Measurements from ENCODE around the gene ZBTB47. TPM values are rescaled to one million over a fixed set of nuclear protein-coding genes. Genes with fewer than 3 reads are reported as not detected.

The ZBTB47 gene
- total RNA-seq, 1 donor, result 41.3 TPM

DNA sequence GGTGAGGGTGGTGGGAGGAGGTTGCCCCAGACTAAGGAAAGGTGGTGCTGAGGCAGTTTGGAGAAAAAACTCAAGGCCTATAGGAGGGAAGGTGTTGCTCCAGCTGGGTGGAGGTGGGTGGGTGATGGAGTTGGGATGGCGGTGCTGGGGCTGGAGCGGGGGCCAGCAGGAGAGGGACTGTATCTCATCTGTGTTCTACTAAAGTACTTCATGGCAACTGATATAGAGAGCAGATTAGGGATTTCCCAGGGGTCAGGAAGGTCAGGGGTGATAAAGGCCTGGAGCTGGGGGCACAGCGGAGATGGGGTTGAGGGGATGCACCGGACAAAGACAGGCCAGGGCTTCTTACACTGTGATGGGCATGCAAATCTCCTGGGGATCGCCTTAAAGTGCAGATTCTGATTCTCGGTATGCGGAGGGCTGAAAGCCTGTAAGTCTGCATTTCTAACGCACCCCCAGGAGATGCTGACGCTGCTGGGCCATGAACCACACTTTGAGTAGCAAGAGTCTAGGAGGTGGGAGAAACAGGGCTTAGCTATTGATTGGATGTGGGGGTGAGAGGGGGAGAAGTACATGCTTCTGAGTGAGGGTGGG is 36.0 kb downstream of the ZBTB47 start:
- no peaks in the 10 kb centered on the region for H3K4me1 ChIP-seq (ENCODE audit: insufficient read depth, low read length)
- peak; percentile 23 for DNase-seq (ENCODE audit: insufficient read length, low spot score, missing footprints)
- no peak overlapping the region for H3K4me2 ChIP-seq (ENCODE audit: insufficient read depth, low read length)
- H2AFZ ChIP-seq (ENCODE audit: low read length), result no peak overlapping the region
- no peak overlapping the region for H3K4me3 ChIP-seq (ENCODE audit: insufficient read depth, low read length)
- TF ChIP-seq, protein P1, sequence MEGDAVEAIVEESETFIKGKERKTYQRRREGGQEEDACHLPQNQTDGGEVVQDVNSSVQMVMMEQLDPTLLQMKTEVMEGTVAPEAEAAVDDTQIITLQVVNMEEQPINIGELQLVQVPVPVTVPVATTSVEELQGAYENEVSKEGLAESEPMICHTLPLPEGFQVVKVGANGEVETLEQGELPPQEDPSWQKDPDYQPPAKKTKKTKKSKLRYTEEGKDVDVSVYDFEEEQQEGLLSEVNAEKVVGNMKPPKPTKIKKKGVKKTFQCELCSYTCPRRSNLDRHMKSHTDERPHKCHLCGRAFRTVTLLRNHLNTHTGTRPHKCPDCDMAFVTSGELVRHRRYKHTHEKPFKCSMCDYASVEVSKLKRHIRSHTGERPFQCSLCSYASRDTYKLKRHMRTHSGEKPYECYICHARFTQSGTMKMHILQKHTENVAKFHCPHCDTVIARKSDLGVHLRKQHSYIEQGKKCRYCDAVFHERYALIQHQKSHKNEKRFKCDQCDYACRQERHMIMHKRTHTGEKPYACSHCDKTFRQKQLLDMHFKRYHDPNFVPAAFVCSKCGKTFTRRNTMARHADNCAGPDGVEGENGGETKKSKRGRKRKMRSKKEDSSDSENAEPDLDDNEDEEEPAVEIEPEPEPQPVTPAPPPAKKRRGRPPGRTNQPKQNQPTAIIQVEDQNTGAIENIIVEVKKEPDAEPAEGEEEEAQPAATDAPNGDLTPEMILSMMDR (IDR thresholded peaks at IDR 0.05; ENCODE audit: extremely low read depth, low read depth, low read length), result no peak
- H3K9me3 ChIP-seq (ENCODE audit: low read depth, low read length), result no peaks in the 10 kb centered on the region
- H3K79me2 ChIP-seq (ENCODE audit: insufficient read depth, low read length), result no peaks in the 10 kb centered on the region
- no peaks in the 10 kb centered on the region for H4K20me1 ChIP-seq (ENCODE audit: insufficient read depth, low read length)
- peaks cover 31% of the 10 kb centered on the region for H3K27me3 ChIP-seq (ENCODE audit: insufficient read depth, low read length)
- no peak overlapping the region for H3K27ac ChIP-seq (ENCODE audit: low read depth, low read length)
- no peaks in the 10 kb centered on the region for H3K36me3 ChIP-seq (ENCODE audit: insufficient read depth, low read length)

GRCh38 chr3:42690191-42690590 is 36.7 kb downstream of the ZBTB47 start:
- Histone ChIP-seq H3K4me1 (ENCODE audit: insufficient read depth, low read length) (no peaks in the 10 kb centered on the region), H3K27me3 (ENCODE audit: insufficient read depth, low read length) (peaks cover 26% of the 10 kb centered on the region), H3K27ac (ENCODE audit: low read depth, low read length) (no peak overlapping the region), H3K4me3 (ENCODE audit: insufficient read depth, low read length) (no peak overlapping the region), H3K9me3 (ENCODE audit: low read depth, low read length) (no peaks in the 10 kb centered on the region), H4K20me1 (ENCODE audit: insufficient read depth, low read length) (no peaks in the 10 kb centered on the region), H3K79me2 (ENCODE audit: insufficient read depth, low read length) (no peaks in the 10 kb centered on the region), H2AFZ (ENCODE audit: low read length) (no peak overlapping the region), H3K4me2 (ENCODE audit: insufficient read depth, low read length) (no peak overlapping the region), H3K36me3 (ENCODE audit: insufficient read depth, low read length) (no peaks in the 10 kb centered on the region)
- TF ChIP-seq, protein P1 (IDR thresholded peaks at IDR 0.05; ENCODE audit: extremely low read depth, low read depth, low read length), result no peak
- peak; percentile 81 for DNase-seq (ENCODE audit: insufficient read length, low spot score, missing footprints)

- Histone ChIP-seq H3K36me3 (ENCODE audit: insufficient read depth, low read length) (no peaks in the 10 kb centered on the region), H3K27me3 (ENCODE audit: insufficient read depth, low read length) (peaks cover 22% of the 10 kb centered on the region), H3K4me1 (ENCODE audit: insufficient read depth, low read length) (no peaks in the 10 kb centered on the region), H3K4me3 (ENCODE audit: insufficient read depth, low read length) (no peak overlapping the region), H3K4me2 (ENCODE audit: insufficient read depth, low read length) (no peak overlapping the region), H2AFZ (ENCODE audit: low read length) (no peak overlapping the region), H3K79me2 (ENCODE audit: insufficient read depth, low read length) (no peaks in the 10 kb centered on the region), H3K9me3 (ENCODE audit: low read depth, low read length) (no peaks in the 10 kb centered on the region), H4K20me1 (ENCODE audit: insufficient read depth, low read length) (no peaks in the 10 kb centered on the region), H3K27ac (ENCODE audit: low read depth, low read length) (no peak overlapping the region)
- peak; percentile 80 for DNase-seq (ENCODE audit: insufficient read length, low spot score, missing footprints)
- TF ChIP-seq, protein P1 (IDR thresholded peaks at IDR 0.05; ENCODE audit: extremely low read depth, low read depth, low read length), result no peak
These were observed 37.5 kb downstream of the ZBTB47 start for GRCh38 chr3:42690766-42691680.
